Neuron (in vitro differentiated cells): ENCODE results near the gene OTUD3.
"Not testable (repeated sequence)": the region's sequence is repeated elsewhere in the genome, so short reads cannot be mapped to it uniquely, and the experiment has no call there.

Experiments
- H2AFZ ChIP-seq: one replicate; pipeline ENCODE4 v1.6.1; 2013; ENCODE audit warnings: low read depth, mild to moderate bottlenecking, inconsistent platforms, low read length, moderate library complexity
- H3K27me3 ChIP-seq: one replicate; pipeline ENCODE4 v1.6.1; 2013; ENCODE audit warnings: low read length; ENCODE audit not compliant: insufficient read depth
- H3K36me3 ChIP-seq: one replicate; pipeline ENCODE4 v1.6.1; 2013; ENCODE audit warnings: low read length; ENCODE audit not compliant: insufficient read depth
- H3K4me1 ChIP-seq: one replicate; pipeline ENCODE4 v1.6.1; 2013; ENCODE audit warnings: low read length; ENCODE audit not compliant: insufficient read depth
- H3K4me3 ChIP-seq: 2 replicates; pipeline ENCODE4 v1.5.1; 2013; ENCODE audit warnings: mild to moderate bottlenecking, low read length, moderate library complexity
- H3K9me3 ChIP-seq: one replicate; pipeline ENCODE4 v1.6.1; 2013; ENCODE audit warnings: low read length

OTUD3 gene

GRCh38 chr1:19859876-19860275 lies 22.3 kb upstream of the OTUD3 start:
- Histone ChIP-seq H3K9me3 (no peaks in the 10 kb centered on the region), H3K4me3 (no peak overlapping the region), H2AFZ (no peak overlapping the region), H3K36me3 (no peaks in the 10 kb centered on the region), H3K4me1 (no peaks in the 10 kb centered on the region), H3K27me3 (no peaks in the 10 kb centered on the region)

- H3K27me3 ChIP-seq, result no peaks in the 10 kb centered on the region
- H3K36me3 ChIP-seq, result no peaks in the 10 kb centered on the region
- H3K9me3 ChIP-seq, result no peaks in the 10 kb centered on the region
- H2AFZ ChIP-seq, result no peak overlapping the region
- no peaks in the 10 kb centered on the region for H3K4me1 ChIP-seq
- no peak overlapping the region for H3K4me3 ChIP-seq
Measured at GRCh38 chr1:19860418-19860817, 21.8 kb upstream of the OTUD3 start.

- no peaks in the 10 kb centered on the region for H3K4me1 ChIP-seq
- H3K36me3 ChIP-seq, result no peaks in the 10 kb centered on the region
- no peak overlapping the region for H2AFZ ChIP-seq
- H3K27me3 ChIP-seq, result no peaks in the 10 kb centered on the region
- H3K4me3 ChIP-seq, result no peak overlapping the region
- H3K9me3 ChIP-seq, result no peaks in the 10 kb centered on the region
Measured at GRCh38 chr1:19861034-19861433, 21.2 kb upstream of the OTUD3 start.

GRCh38 chr1:19861842-19862530 lies 20.2 kb upstream of the OTUD3 start:
- H3K27me3 ChIP-seq, result no peaks in the 10 kb centered on the region
- H3K36me3 ChIP-seq, result no peaks in the 10 kb centered on the region
- H3K9me3 ChIP-seq, result no peaks in the 10 kb centered on the region
- H3K4me1 ChIP-seq, result no peaks in the 10 kb centered on the region
- H2AFZ ChIP-seq, result no peak overlapping the region
- H3K4me3 ChIP-seq, result no peak overlapping the region

- no peak overlapping the region for H2AFZ ChIP-seq
- no peak overlapping the region for H3K4me3 ChIP-seq
- no peaks in the 10 kb centered on the region for H3K36me3 ChIP-seq
- H3K9me3 ChIP-seq, result no peaks in the 10 kb centered on the region
- H3K4me1 ChIP-seq, result no peaks in the 10 kb centered on the region
- H3K27me3 ChIP-seq, result no peaks in the 10 kb centered on the region
Measured at GRCh38 chr1:19862944-19863343, 19.3 kb upstream of the OTUD3 start.

- no peaks in the 10 kb centered on the region for H3K27me3 ChIP-seq
- H3K9me3 ChIP-seq, result no peaks in the 10 kb centered on the region
- no peaks in the 10 kb centered on the region for H3K4me1 ChIP-seq
- H2AFZ ChIP-seq, result no peak overlapping the region
- H3K4me3 ChIP-seq, result no peak overlapping the region
- H3K36me3 ChIP-seq, result no peaks in the 10 kb centered on the region
Measured at GRCh38 chr1:19864570-19865160, 17.5 kb upstream of the OTUD3 start.

- no peaks in the 10 kb centered on the region for H3K4me1 ChIP-seq
- H3K4me3 ChIP-seq, result no peak overlapping the region
- no peak overlapping the region for H2AFZ ChIP-seq
Measured at GRCh38 chr1:19866029-19866428, 16.2 kb upstream of the OTUD3 start.

GRCh38 chr1:19866758-19867157 lies 15.4 kb upstream of the OTUD3 start:
- H3K4me3 ChIP-seq, result no peak overlapping the region
- H3K9me3 ChIP-seq, result no peaks in the 10 kb centered on the region
- no peaks in the 10 kb centered on the region for H3K36me3 ChIP-seq

More at GRCh38 chr1:19866029-19866428, 16.2 kb upstream of the OTUD3 start:
- Histone ChIP-seq H3K9me3 (no peaks in the 10 kb centered on the region), H3K36me3 (no peaks in the 10 kb centered on the region), H3K27me3 (no peaks in the 10 kb centered on the region)

GRCh38 chr1:19868575-19868974 lies 13.6 kb upstream of the OTUD3 start:
- H3K4me1 ChIP-seq, H2AFZ ChIP-seq, H3K27me3 ChIP-seq, H3K9me3 ChIP-seq, H3K4me3 ChIP-seq, H3K36me3 ChIP-seq: not testable (repeated sequence)

More at GRCh38 chr1:19866758-19867157, 15.4 kb upstream of the OTUD3 start:
- Histone ChIP-seq H3K4me1 (no peaks in the 10 kb centered on the region), H3K27me3 (no peaks in the 10 kb centered on the region), H2AFZ (no peak overlapping the region)

- H3K27me3 ChIP-seq, H2AFZ ChIP-seq, H3K36me3 ChIP-seq, H3K9me3 ChIP-seq, H3K4me3 ChIP-seq, H3K4me1 ChIP-seq: not testable (repeated sequence)
Measured at GRCh38 chr1:19869453-19869852, 12.7 kb upstream of the OTUD3 start.

GRCh38 chr1:19869929-19870328 lies 12.3 kb upstream of the OTUD3 start:
- Histone ChIP-seq H2AFZ (no peak overlapping the region), H3K9me3 (no peaks in the 10 kb centered on the region), H3K4me1 (no peaks in the 10 kb centered on the region), H3K36me3 (no peaks in the 10 kb centered on the region), H3K4me3 (no peak overlapping the region), H3K27me3 (no peaks in the 10 kb centered on the region)

- H3K27me3 ChIP-seq, result no peaks in the 10 kb centered on the region
- no peaks in the 10 kb centered on the region for H3K9me3 ChIP-seq
- no peak overlapping the region for H3K4me3 ChIP-seq
- H3K4me1 ChIP-seq, result no peaks in the 10 kb centered on the region
- H2AFZ ChIP-seq, result no peak overlapping the region
- no peaks in the 10 kb centered on the region for H3K36me3 ChIP-seq
Measured at GRCh38 chr1:19872190-19872589, 10.0 kb upstream of the OTUD3 start.

GRCh38 chr1:19877181-19877750 lies 4.9 kb upstream of the OTUD3 start:
- Histone ChIP-seq H3K9me3 (no peaks in the 10 kb centered on the region), H3K4me3 (no peak overlapping the region), H3K27me3 (no peaks in the 10 kb centered on the region), H3K36me3 (no peaks in the 10 kb centered on the region), H2AFZ (no peak overlapping the region), H3K4me1 (peaks cover 4% of the 10 kb centered on the region)
